Measurements from ENCODE around the gene ACOT6.
A peak's percentile ranks its signal among the peaks of the same experiment; 100 is the strongest.
"Not testable (repeated sequence)": the region's sequence is repeated elsewhere in the genome, so short reads cannot be mapped to it uniquely, and the experiment has no call there.

ACOT6 gene

GRCh38 chr14:73588695-73589094 lies 23.6 kb upstream of the ACOT6 start:
- ChIA-PET CTCF (no interaction called here), POLR2A (no interaction called here)
- no peak for DNase-seq (ENCODE audit: low read depth, low spot score)
- no peak overlapping the region for H3K4me3 ChIP-seq (ENCODE audit: low read depth, low read length)
- no peak for TF ChIP-seq CTCF (IDR thresholded peaks at IDR 0.05; ENCODE audit: insufficient read depth, low read length, missing control alignments)

DNA sequence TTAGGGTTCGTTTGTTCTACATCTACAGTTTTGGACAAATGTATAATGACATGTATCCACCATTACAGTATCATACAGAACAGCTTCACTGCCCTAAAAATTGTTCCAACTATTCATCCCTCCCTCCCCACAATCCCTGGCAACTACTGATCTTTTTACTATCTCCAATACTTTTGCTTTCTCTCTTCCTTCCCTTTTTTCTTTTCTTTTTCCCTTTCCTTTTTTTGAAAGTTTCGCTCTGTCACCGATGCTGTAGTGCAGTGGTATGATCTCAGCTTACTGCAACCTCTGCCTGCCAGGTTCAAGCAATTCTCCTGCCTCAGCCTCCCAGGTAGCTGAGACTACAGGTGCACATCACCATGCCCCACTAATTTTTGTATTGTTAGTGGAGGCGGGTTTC lies 23.2 kb upstream of the ACOT6 start:
- no peak for TF ChIP-seq CTCF (IDR thresholded peaks at IDR 0.05; ENCODE audit: insufficient read depth, low read length, missing control alignments)
- no peak for DNase-seq (ENCODE audit: low read depth, low spot score)
- ChIA-PET POLR2A (interaction anchor here (0.6 kb wide), 1 partner anchor 324 kb away, joined by 5 read pairs; no protein-coding TSS in a partner anchor), CTCF (interaction anchor here (1.2 kb wide), 1 partner anchor 44 kb away, joined by 7 read pairs; no protein-coding TSS in a partner anchor)
- no peak overlapping the region for H3K4me3 ChIP-seq (ENCODE audit: low read depth, low read length)

DNA sequence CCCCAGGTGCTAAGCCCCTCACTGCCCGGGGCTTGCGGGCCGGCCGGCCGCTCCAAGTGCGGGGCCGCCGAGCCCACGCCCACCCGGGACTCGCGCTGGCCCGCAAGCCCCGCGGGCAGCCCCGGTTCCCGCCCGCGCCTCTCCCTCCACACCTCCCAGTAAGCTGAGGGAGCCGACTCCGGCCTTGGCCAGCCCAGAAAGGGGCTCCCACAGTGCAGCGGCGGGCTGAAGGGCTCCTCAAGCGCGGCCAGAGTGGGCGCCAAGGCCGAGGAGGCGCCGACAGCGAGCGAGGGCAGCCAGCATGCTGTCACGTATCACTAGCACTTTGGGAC lies 21.7 kb upstream of the ACOT6 start:
- POLR2A ChIA-PET; DNase-seq (ENCODE audit: low read depth, low spot score); H3K4me3 ChIP-seq (ENCODE audit: low read depth, low read length): not testable (repeated sequence)
- CTCF ChIA-PET: interaction anchor here (1.2 kb wide), 1 partner anchor 20 kb away, joined by 6 read pairs; no protein-coding TSS in a partner anchor

- peak within 1 kb of the TSS; percentile 57 for H3K4me3 ChIP-seq (ENCODE audit: low read depth, low read length)
- CTCF ChIA-PET: interaction anchor here (0.9 to 1.5 kb wide), 2 partner anchors 35 to 41 kb away, joined by 3 read pairs; no protein-coding TSS in a partner anchor
- POLR2A ChIA-PET: no interaction called here
- TF ChIP-seq CTCF (IDR thresholded peaks at IDR 0.05; ENCODE audit: insufficient read depth, low read length, missing control alignments): peak; percentile 6
- no peak for DNase-seq (ENCODE audit: low read depth, low spot score)
These were observed 20.4 kb upstream of the ACOT6 start, which contains the start of gene ACOT4 for GRCh38 chr14:73591690-73592449. ACOT4 (plus strand) TSS chr14:73591873; CDS start chr14:73591960, 87 bp downstream.

- no peak for TF ChIP-seq CTCF (IDR thresholded peaks at IDR 0.05; ENCODE audit: insufficient read depth, low read length, missing control alignments)
- ChIA-PET POLR2A (interaction anchor here (0.6 kb wide), 1 partner anchor 264 kb away, joined by 4 read pairs; no protein-coding TSS in a partner anchor), CTCF (no interaction called here)
- H3K4me3 ChIP-seq (ENCODE audit: low read depth, low read length): no peak overlapping the region
- DNase-seq (ENCODE audit: low read depth, low spot score): no peak
These were observed 17.8 kb upstream of the ACOT6 start for GRCh38 chr14:73594491-73594890.

DNA sequence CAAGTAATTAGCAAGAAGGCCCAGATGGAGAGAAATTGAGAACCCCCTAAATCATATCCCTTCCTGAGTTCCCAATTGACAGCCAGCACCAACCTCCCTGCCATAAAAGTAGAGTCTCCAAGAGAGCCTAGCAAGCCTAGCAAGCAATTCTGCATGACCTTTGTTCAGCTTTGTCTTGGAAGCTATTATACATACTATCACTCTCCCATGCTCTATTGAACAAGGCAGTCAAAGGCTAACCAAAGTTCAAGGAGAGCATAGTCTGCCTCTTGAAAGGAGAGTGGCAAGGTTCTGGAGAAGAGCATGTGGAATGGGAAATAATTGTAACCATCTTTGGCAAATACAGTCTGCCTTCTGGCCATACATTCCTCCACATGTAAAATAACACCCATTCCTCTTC lies 12.8 kb upstream of the ACOT6 start:
- ChIA-PET CTCF (no interaction called here), POLR2A (no interaction called here)
- H3K4me3 ChIP-seq (ENCODE audit: low read depth, low read length): no peak overlapping the region
- TF ChIP-seq CTCF (IDR thresholded peaks at IDR 0.05; ENCODE audit: insufficient read depth, low read length, missing control alignments): no peak
- DNase-seq (ENCODE audit: low read depth, low spot score): no peak

GRCh38 chr14:73602994-73603393 lies 9.3 kb upstream of the ACOT6 start:
- POLR2A ChIA-PET: no interaction called here
- no peak for DNase-seq (ENCODE audit: low read depth, low spot score)
- no peak for TF ChIP-seq CTCF (IDR thresholded peaks at IDR 0.05; ENCODE audit: insufficient read depth, low read length, missing control alignments)
- no peak overlapping the region for H3K4me3 ChIP-seq (ENCODE audit: low read depth, low read length)
- CTCF ChIA-PET: no interaction called here
